ENCODE data around the gene MLST8.

Gene MLST8

DNA sequence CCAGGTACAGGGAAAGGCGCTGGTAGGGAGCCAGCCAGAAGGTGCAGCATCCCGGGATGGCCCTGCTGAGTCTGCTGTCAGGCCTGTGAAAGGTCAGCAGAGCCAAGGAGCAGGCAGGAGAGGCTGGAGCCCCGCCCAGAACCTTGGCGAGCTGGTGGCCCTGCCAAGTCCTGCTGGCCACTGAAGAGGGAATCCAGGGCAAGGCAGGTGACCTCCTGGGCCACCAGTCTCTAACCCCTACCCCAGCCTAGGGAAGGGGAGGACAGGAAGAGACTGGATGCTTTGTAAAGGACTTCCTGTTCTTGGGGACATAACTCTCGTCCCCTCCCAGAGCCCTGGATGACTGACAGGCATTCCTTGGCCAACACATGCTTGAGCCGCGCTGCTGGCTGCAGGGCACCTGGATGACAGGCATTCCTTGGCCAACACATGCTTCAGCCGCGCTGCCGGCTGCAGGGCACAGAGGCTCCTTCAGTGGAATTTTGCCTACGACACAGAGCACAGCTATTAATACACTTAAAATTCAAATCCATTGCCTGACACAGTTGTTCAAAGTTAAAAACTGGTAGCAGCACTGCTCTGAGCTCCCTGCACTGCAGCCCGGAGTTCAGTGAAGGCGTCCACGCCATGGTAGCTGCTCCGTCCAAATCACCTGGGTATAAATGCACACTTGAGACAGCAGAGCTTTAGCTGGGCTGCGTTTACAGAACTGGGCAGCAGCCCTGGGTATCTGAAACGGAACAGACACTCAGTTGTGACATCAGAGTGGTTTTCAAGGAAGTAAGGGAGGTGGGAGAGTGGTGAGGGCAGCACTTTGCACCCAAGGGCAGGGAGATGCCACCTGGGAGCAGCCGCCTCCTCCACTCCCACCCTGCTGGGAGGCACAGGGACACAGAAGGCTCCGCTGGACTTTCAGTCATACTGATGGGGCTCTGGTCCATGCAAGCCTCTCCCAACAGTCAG lies 7.4 kb downstream of the MLST8 start:
- peak; percentile 76 for DNase-seq (ENCODE audit: low read depth)
- H3K4me3 ChIP-seq (ENCODE audit: low read depth, low read length), result peak overlapping the region; percentile 95
- TF ChIP-seq, protein P1, sequence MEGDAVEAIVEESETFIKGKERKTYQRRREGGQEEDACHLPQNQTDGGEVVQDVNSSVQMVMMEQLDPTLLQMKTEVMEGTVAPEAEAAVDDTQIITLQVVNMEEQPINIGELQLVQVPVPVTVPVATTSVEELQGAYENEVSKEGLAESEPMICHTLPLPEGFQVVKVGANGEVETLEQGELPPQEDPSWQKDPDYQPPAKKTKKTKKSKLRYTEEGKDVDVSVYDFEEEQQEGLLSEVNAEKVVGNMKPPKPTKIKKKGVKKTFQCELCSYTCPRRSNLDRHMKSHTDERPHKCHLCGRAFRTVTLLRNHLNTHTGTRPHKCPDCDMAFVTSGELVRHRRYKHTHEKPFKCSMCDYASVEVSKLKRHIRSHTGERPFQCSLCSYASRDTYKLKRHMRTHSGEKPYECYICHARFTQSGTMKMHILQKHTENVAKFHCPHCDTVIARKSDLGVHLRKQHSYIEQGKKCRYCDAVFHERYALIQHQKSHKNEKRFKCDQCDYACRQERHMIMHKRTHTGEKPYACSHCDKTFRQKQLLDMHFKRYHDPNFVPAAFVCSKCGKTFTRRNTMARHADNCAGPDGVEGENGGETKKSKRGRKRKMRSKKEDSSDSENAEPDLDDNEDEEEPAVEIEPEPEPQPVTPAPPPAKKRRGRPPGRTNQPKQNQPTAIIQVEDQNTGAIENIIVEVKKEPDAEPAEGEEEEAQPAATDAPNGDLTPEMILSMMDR (IDR thresholded peaks at IDR 0.05; ENCODE audit: low read depth, low read length), result no peak
- TF ChIP-seq POLR2A (IDR thresholded peaks at IDR 0.05; ENCODE audit: extremely low read depth, insufficient read length) (no peak), MYC (IDR thresholded peaks at IDR 0.05; ENCODE audit: low read depth, low read length) (peak; percentile 17; the same call in 1 of the 2 replicates)
- TF ChIP-seq, protein P2, sequence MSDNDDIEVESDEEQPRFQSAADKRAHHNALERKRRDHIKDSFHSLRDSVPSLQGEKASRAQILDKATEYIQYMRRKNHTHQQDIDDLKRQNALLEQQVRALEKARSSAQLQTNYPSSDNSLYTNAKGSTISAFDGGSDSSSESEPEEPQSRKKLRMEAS (IDR thresholded peaks at IDR 0.05; ENCODE audit: low read depth, low read length), result 0 out of 2 replicates have a peak, but pooled peaks have one; percentile 10

DNA sequence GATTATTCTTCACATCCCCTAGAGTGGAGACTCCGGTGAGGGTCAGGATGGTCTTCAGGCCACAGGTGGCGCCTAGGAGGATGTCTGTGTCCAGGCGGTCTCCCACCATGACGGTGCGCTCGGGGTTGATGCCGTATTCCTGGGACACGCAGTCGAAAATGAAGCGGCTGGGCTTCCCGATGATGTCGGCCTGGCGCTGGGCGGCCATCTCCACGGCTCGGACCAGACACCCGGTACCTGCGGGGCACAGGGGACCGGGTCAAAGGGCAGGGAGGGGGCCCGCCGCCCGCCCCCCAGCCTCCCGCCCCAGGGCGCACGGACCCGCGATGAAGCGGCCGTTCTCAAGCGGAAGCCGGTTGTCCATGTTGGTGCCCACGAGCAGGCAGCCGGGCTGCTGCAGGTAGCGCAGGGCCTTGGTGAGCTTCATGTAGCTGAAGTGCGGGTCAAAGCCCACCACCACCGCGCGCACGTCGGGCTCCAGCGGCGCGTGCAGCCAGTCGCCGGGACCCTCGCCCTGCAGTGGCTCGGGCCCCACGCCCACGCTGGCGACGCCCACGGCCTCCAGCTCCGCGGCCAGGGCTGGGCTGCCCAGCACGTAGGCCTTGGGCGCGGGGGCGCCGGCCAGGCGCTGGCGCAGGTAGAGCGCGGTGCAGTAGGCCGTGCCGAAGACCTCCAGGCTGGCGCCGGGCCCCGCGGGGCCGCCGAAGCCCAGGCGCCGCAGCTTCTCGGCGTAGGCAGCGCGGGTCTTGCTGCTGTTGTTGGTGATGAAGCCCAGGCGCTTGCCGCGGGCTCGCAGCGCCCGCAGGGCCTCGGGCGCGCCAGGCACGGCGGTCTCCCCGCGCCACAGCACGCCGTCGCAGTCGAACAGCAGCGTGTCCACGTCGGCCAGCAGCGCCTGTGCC lies 8.8 kb downstream of the MLST8 start:
- H3K4me3 ChIP-seq (ENCODE audit: low read depth, low read length), result peak overlapping the region; percentile 95
- peak; percentile 51 for DNase-seq (ENCODE audit: low read depth)
- TF ChIP-seq, protein P2 (IDR thresholded peaks at IDR 0.05; ENCODE audit: low read depth, low read length), result no peak
- TF ChIP-seq, protein P1 (IDR thresholded peaks at IDR 0.05; ENCODE audit: low read depth, low read length), result no peak
- no peak for TF ChIP-seq MYC (IDR thresholded peaks at IDR 0.05; ENCODE audit: low read depth, low read length)
- TF ChIP-seq POLR2A (IDR thresholded peaks at IDR 0.05; ENCODE audit: extremely low read depth, insufficient read length), result peak; percentile 38

DNA sequence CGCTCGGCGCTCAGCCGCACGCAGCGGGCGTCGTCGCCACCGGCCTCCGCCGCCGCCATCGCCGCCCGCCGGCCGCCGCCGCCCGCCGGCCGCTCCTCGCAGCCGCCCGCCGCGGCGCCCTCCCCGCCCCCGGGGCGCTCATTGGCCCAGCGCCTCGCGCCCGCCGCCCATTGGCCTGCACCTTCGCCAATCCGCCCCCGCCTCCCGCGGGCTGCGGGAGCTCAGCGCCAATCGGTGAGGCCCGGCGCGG lies 9.4 kb downstream of the MLST8 start, which contains the start of gene PGP:
TSS of gene PGP (minus strand) at position 122 of the 250 bp plus-strand sequence. CDS start at position 59, 63 bp downstream.
- no peak for DNase-seq (ENCODE audit: low read depth)
- TF ChIP-seq, protein P1 (IDR thresholded peaks at IDR 0.05; ENCODE audit: low read depth, low read length), result no peak
- TF ChIP-seq, protein P2 (IDR thresholded peaks at IDR 0.05; ENCODE audit: low read depth, low read length), result no peak
- TF ChIP-seq POLR2A (IDR thresholded peaks at IDR 0.05; ENCODE audit: extremely low read depth, insufficient read length) (no peak), MYC (IDR thresholded peaks at IDR 0.05; ENCODE audit: low read depth, low read length) (no peak)
- peak within 1 kb of the TSS; percentile 98 for H3K4me3 ChIP-seq (ENCODE audit: low read depth, low read length)

DNA sequence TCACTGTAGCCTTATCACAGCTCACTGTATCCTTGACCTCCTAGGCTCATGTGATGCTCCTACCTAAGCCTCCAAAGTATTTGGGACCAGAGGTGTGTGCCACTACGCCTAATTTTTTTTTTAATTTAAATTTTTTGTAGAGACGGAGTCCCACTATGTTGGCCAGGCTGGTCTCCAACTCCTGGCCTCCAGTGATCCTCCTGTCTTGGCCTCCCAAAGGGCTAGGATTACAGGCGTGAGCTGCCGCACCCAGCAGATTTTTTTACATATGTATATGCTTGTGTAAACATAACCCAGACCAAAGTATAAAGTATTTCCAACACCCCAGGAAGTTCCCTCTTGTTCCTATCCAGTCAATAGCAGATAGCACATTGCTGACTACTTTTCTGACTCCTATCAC lies 11.1 kb downstream of the MLST8 start:
- TF ChIP-seq, protein P1 (IDR thresholded peaks at IDR 0.05; ENCODE audit: low read depth, low read length), result no peak
- TF ChIP-seq, protein P2 (IDR thresholded peaks at IDR 0.05; ENCODE audit: low read depth, low read length), result no peak
- TF ChIP-seq POLR2A (IDR thresholded peaks at IDR 0.05; ENCODE audit: extremely low read depth, insufficient read length), result no peak
- no peak for TF ChIP-seq MYC (IDR thresholded peaks at IDR 0.05; ENCODE audit: low read depth, low read length)
- peak overlapping the region; percentile 60 for H3K4me3 ChIP-seq (ENCODE audit: low read depth, low read length)
- DNase-seq (ENCODE audit: low read depth), result no peak

DNA sequence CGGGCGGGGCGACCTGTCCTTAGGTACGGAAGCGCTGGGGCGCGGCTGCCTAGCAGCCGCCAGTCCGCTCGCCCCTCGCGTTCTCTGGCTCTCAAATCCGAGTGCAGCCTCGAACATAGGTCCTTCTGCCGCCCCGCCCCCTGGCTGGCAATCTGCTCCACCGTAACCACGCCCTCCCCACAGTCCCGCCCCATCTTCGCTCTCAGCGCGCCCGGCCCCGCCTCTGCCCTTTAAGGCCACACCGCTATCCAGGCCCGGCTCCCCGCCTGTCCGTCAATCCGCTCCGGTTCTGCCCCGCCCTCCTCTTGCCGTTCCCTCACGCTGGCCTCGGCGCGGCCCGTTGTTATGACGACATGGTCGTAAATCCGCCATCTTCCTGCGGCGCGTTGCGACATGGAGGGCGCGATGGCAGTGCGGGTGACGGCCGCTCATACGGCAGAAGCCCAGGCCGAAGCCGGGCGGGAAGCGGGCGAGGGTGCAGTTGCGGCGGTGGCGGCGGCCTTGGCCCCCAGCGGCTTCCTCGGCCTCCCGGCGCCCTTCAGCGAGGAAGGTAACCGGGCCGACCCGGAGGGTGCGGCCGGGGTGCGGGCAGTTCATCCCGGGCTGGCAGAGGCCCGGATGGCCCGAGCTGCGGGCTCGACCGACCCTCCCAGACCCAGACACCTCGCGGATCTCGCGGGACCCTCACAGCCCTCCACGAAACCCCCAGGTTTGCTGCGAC lies 18.1 kb downstream of the MLST8 start, which contains the start of gene E4F1:
TSS of gene E4F1 (plus strand) at position 371 of the 721 bp plus-strand sequence. CDS start at position 394, 23 bp downstream.
- H3K4me3 ChIP-seq (ENCODE audit: low read depth, low read length), result peak within 1 kb of the TSS; percentile 77
- peak; percentile 100 for DNase-seq (ENCODE audit: low read depth)
- TF ChIP-seq, protein P1 (IDR thresholded peaks at IDR 0.05; ENCODE audit: low read depth, low read length), result no peak
- TF ChIP-seq, protein P2 (IDR thresholded peaks at IDR 0.05; ENCODE audit: low read depth, low read length), result peak; percentile 37
- TF ChIP-seq MYC (IDR thresholded peaks at IDR 0.05; ENCODE audit: low read depth, low read length), result peak; percentile 41; the same call in 1 of the 2 replicates
- peak; percentile 89 for TF ChIP-seq POLR2A (IDR thresholded peaks at IDR 0.05; ENCODE audit: extremely low read depth, insufficient read length)

Data from NB4 (cell line).